ENCODE results near the gene USP3.
A peak's percentile ranks its signal among the peaks of the same experiment; 100 is the strongest.

The USP3 gene, protein sequence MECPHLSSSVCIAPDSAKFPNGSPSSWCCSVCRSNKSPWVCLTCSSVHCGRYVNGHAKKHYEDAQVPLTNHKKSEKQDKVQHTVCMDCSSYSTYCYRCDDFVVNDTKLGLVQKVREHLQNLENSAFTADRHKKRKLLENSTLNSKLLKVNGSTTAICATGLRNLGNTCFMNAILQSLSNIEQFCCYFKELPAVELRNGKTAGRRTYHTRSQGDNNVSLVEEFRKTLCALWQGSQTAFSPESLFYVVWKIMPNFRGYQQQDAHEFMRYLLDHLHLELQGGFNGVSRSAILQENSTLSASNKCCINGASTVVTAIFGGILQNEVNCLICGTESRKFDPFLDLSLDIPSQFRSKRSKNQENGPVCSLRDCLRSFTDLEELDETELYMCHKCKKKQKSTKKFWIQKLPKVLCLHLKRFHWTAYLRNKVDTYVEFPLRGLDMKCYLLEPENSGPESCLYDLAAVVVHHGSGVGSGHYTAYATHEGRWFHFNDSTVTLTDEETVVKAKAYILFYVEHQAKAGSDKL

DNA sequence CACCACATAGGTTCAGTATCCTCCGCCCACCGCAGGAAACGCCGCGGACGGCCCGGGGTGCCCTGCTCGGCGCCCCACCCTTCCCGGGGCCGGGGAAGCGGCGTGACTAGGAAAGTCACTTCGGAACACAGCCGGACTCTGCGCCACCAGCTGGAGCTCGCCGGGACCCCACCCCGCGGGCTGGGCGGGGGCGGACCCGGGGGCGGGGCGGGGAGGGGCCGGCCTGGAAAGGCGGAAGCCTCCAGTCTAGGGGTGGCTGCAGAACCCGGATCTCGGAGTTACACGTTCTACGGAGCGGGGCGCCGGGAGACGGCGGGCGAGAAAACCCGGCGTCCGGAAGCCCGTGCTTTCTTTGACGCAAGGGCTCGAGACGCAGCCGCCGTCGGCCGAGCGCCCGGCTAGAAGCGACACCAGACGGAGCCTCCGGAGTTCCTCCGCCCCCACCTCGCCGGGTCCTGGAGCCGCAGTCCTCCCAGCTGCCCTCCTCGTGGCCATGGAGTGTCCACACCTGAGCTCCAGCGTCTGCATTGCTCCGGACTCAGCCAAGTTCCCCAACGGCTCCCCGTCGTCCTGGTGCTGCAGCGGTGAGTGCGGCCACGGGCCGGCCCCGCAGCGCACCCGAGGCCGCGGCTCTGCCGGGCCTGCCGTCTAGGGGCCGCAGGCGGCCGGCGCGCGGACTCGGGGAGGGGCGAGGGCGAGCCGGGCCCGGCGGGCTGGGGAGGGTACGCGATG, at the start of gene USP3:
USP3 (plus strand) TSS at position 347 of the 732 bp plus-strand sequence; CDS start at position 494, 147 bp downstream.
- DNase-seq: peak; percentile 80

DNA sequence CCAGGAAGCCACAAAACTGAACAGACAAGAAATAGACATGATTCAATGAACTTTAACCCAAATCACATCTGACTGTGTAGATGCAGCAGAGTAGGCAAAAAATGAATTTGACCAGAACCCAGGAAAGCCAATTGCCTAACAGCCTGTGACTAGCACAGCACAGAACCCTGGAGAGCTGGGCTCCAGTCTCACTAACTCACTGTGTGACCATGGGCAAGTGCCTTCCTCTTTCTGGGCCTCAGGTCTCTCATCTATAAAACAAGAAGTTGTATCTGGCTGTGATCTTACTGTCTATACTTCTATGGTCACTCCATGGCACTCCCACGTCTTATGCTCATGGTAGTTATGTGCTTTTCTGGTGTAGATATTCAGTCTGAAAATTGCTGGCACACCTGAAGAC, 48.1 kb upstream of the USP3 start:
- DNase-seq: no peak

GRCh38 chr15:63457379-63457778, 47.0 kb upstream of the USP3 start:
- DNase-seq: no peak

DNA sequence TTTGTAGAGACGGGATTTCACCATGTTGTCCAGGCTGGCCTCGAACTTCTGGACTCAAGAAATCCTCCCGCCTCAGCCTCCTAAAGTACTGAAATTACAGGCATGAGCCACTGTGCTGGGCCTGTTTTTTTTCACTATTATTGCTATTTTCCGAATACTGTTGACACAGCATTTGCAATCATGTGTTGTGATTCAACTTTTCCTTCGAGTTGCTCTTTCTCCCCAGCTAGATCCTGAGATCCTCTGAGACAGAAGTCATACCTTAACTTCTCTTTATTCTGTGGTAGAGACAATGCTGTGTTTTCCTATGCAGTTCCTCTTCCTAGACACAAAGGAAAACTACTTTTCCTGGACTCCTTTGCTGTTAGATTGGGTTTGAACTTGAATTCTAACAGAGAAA, 46.4 kb upstream of the USP3 start:
- DNase-seq: no peak

DNA sequence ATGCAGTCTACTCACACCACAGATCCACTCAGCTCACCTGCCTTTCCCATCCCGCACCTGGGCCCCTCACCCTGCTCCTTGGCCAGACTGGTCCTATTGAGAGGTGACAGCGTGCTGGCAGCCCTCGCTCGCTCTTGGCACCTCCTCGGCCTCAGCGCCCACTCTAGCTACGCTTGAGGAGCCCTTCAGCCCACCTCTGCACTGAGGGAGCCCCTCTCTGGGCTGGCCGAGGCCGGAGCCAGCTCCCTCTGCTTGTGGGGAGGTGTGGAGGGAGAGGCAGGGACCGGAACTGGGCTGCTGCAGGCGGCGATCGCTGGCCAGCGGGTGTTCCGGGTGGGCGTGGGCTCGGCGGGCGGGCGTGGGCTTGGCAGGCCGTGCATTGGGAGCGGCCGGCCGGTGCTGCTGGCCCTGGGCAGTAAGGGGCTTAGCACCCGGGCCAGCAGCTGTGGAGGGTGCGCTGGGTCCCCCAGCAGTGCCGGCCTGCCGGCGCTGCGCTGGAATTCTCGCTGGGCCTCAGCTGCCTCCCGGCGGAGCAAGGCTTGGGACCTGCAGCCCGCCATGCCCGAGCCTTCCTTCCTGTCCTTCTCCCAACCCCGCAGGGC, 45.5 kb upstream of the USP3 start:
- DNase-seq: no peak

- DNase-seq: no peak
Measured at GRCh38 chr15:63460210-63461155, 43.9 kb upstream of the USP3 start.

GRCh38 chr15:63461230-63461985, 43.0 kb upstream of the USP3 start:
- no peak for DNase-seq

- no peak for DNase-seq
Measured at GRCh38 chr15:63462088-63462487, 42.3 kb upstream of the USP3 start.

DNA sequence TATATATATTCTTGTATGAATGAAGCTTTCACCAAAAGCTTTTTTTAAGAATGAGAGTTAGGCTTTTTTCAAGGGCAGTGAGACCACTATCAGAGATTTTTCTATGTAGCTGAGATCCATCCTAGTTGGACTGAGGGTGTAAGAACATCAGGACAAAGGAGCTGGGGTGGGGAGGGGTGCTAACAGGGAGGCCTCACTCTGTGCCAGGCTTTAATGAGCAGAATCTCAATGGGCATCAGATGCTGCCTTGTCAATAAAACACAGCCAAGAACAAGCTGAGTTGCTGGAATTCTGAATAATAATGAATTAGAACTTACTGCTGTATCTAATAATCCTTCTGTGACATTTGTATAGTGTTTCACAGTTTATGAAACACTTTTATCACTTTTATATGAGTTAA, 41.4 kb upstream of the USP3 start:
- DNase-seq: no peak

DNA sequence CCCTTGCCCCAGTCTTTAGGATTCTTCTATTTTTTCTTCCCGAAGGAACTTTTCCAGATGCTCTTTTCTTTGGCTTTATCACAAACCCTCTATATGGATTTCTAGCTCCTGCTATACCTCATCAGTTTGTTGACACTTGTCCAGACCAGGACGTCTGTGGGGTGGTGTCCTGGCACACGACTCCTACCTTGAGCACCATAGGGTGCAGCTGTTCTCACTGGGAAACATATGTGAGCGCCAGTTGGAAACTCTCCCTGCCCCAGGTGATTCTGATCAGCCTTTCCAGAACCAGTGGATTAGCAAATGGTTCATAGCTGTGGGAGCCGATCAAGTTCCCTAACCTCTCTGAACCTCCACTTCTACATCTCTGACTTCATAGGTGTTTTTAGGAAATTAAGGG, 40.6 kb upstream of the USP3 start:
- DNase-seq: no peak

- no peak for DNase-seq
Measured at GRCh38 chr15:63465104-63465503, 39.3 kb upstream of the USP3 start.

DNA sequence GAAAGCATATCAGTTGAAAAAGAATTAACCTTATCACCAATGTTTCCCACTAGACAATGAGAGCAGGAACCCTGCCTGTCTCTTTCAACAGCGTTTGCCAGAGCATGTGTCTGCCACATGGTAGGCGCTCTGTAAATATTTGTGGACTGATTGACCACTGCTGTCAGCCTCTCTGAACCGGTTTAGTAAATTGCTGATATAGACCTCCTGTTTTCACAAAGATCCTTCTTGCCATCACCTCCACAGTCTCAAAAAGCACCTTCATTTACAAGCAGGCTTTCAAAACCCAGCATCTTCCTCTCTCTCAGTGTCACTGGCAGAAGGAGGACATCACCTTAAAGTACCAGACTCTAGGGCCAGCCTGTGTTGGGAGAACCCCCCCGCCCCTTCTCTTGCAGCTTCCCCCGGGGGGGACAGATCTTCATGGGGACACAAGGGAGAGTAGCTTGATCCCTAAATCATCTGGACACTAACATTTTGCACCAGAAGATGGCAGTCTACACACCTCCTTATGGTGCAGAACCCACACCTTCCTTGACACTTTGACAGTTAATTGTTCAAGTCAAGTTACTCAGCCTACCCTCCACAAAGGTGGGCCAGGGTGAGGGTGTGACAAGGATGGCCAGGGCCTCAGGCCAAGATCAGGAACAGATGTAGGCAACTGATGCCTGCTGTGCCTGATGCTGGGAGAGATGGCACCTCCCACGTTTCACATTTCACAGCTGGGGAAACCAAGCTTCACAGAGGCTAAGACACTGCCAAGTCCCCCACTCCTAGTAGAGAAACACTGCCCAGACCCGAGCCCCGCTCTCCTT, 37.8 kb upstream of the USP3 start:
- no peak for DNase-seq

DNA sequence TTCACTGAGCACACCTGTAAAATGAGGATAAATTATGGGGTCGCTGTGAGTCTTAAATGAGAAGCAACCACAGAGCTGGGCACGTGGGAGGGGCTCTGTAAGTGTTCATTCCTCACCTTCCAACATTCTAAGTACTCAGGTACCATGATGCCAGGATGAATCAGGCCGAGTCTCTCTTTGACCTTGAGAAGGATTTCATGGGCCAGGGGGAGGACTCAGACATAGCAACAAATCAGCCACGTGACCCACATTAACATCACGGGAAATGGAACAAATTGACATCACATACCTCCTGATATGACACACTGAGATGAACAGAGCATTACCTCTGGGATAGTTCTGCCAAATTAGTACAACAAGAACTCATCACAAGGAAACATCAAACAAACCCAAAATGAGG, 35.2 kb upstream of the USP3 start:
- no peak for DNase-seq

- no peak for DNase-seq
Measured at GRCh38 chr15:63469984-63470383, 34.4 kb upstream of the USP3 start.

DNA sequence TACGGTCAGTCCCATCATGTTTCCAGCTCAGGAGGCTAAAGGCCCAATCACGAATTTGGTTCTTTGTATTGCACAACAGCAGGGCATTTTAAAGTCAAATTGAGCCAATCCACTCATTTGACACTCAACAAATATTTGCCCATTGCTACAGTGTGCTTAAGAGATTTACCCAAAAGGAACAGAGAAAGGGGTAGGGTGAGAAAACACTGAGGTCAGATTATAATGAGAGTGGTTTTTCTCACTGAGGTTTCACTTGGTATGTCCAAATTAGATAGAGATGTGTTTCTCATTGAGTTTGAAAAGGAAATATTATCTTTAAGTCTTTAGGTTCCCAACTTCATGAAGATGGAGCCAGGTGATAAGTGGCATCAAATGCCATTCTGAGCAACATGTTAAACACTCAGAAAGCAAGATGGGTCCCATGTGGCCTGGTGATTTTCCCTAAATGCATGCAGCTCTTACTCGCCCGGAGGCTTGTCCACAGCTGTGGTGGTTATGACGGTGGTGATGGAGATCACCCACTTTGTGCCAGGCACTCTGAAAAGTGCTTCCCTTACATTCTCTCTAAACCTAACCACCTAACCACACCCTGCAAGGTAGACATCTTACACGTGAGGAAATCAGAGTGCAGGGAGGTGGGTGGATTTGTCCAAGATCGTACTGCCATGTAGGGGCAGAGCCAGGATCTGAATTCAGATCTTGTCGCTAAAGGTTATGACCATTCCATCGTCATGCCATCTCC, 31.2 kb upstream of the USP3 start:
- no peak for DNase-seq

GRCh38 chr15:63473749-63473998, 30.7 kb upstream of the USP3 start:
- no peak for DNase-seq

DNA sequence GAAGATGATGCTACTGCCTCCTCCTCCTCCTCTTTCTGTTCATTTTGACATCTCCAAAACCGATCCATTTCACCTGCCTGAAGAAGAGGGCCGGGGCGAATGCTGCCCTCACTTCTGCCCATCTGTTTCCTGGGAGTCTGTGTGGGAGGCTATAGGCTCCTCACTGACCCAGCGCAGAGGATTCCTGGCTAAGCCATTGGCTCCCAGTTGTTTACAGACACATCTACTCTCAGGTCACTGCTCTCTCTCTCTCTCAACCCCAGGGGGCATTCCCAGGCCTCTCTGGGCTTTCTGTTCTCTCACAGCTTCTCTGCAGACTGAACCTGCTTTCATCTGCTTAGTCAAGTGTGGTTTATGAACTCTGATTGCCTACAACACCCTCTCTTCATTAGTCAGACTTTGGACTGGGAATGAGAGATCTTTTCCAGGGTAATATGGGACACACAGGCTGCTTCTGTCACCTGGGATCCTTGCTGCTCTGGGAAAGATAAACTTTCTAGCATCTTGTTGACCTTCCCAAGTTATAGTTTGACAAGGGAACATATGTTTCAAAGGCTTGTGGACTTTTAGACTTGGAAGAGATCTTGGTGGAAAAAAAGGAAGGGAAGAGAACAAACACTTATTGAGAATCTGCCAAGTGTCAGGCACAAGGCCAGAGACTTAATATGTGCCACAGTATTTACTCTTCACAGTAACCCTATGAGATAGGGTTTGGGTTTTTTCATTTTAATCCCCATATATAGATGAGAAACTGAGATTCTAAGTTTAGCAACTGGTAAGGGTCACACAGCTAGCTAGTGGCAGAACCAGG, 30.2 kb upstream of the USP3 start:
- DNase-seq: no peak

- no peak for DNase-seq
Measured at GRCh38 chr15:63474810-63475316, 29.5 kb upstream of the USP3 start.

GRCh38 chr15:63475707-63476106, 28.7 kb upstream of the USP3 start:
- DNase-seq: no peak
